ENCODE results near the gene PRKG1. TPM values are rescaled to one million over a fixed set of nuclear protein-coding genes. Genes with fewer than 3 reads are reported as not detected.

PRKG1 gene
- total and polyA plus RNA-seq, 2 of the 8 experiments (the other 6 are each of a cell fraction or from before 2014, with no cell fraction given) = 4.2 to 15.2 TPM

GRCh38 chr10:51239006-51239405 is 164.7 kb downstream of the PRKG1 start:
- H3K79me1 ChIP-seq (ENCODE audit: low read depth, low read length) = no peaks in the 10 kb centered on the region
- H3K4ac ChIP-seq (replicated peaks; ENCODE audit: insufficient read length, low read depth, low read length) = no peak overlapping the region
- DNase-seq (ENCODE audit: low read depth in 1 of 2, low spot score in 2 of 2) (no peak), FAIRE-seq (no peak)
- 92% methylated on average over 4 of the region's 4 CpGs; no CpG with 5 or more reads in 1 of the 2 experiments for WGBS, 2 experiments (ENCODE audit: extremely low coverage in 1 of 2, insufficient coverage in 1 of 2, insufficient read length in 1 of 2, insufficient replicate concordance in 2 of 2, low coverage in 1 of 2, low lambda C conversion rate in 2 of 2, missing lambda C conversion rate in 1 of 2)
- ChIA-PET CTCF (ENCODE audit: partially characterized antibody) (interaction anchor here (0.9 kb wide), 2 partner anchors 37 to 131 kb away, joined by 3 read pairs; no protein-coding TSS in a partner anchor), POLR2A (ENCODE audit: partially characterized antibody) (interaction anchor here (0.7 kb wide), 1 partner anchor 986 kb away, joined by 3 read pairs; no protein-coding TSS in a partner anchor)
- no peak overlapping the region for H2AK5ac ChIP-seq (ENCODE audit: low read depth, low read length)
- no peak overlapping the region for H2BK12ac ChIP-seq (ENCODE audit: low read depth, low read length)
- no peak overlapping the region for H4K91ac ChIP-seq (replicated peaks; ENCODE audit: insufficient read length, low read length)
- H3K9me3 ChIP-seq (ENCODE audit: insufficient read depth in 2 of 2, low read depth in 1 of 2, low read length in 1 of 2) = no peaks in the 10 kb centered on the region
- H2BK15ac ChIP-seq (ENCODE audit: low read length) = no peak overlapping the region
- H3K27me3 ChIP-seq (replicated peaks in 1 of 4; ENCODE audit: control insufficient read depth in 3 of 4, extremely low read depth in 1 of 4, insufficient read depth in 3 of 4, low read length in 3 of 4) = peaks cover 0 to 1% (median 0%) of the 10 kb centered on the region in 4 experiments; a peak in 1 of 7 replicates
- H3K27ac ChIP-seq (ENCODE audit: low read depth, low read length) = no peak overlapping the region
- H2BK120ac ChIP-seq (replicated peaks; ENCODE audit: low read depth, low read length) = no peak overlapping the region
- no peak overlapping the region for H3K23ac ChIP-seq (ENCODE audit: insufficient read length)
- H3K9ac ChIP-seq (replicated peaks in 1 of 4; ENCODE audit: extremely low read depth in 1 of 4, low read depth in 3 of 4, low read length in 3 of 4) = no peak overlapping the region
- H3K23me2 ChIP-seq (ENCODE audit: low read depth, low read length) = no peaks in the 10 kb centered on the region
- H4K8ac ChIP-seq (ENCODE audit: extremely low read depth, insufficient read depth, low read length) = no peak overlapping the region
- H2BK5ac ChIP-seq (ENCODE audit: low read depth, low read length) = no peak overlapping the region
- H3K18ac ChIP-seq (ENCODE audit: extremely low read depth, low read length) = no peak overlapping the region
- H3K4me1 ChIP-seq (replicated peaks in 1 of 4; ENCODE audit: control insufficient read depth in 3 of 4, insufficient read depth in 4 of 4, low read length in 3 of 4) = peaks cover 0 to 4% (median under 1%) of the 10 kb centered on the region in 4 experiments; a peak in 2 of 7 replicates
- H2AFZ ChIP-seq (ENCODE audit: low read length) = no peak overlapping the region
- no peak overlapping the region for H3K4me3 ChIP-seq (ENCODE audit: extremely low read depth in 1 of 4, insufficient read depth in 2 of 4, low read depth in 3 of 4, low read length in 4 of 4)
- no peak overlapping the region for H3K56ac ChIP-seq (replicated peaks; ENCODE audit: insufficient read length, low read depth, low read length)
- no peak overlapping the region for H3K4me2 ChIP-seq (ENCODE audit: insufficient read depth in 1 of 2, low read depth in 2 of 2, low read length in 2 of 2)
- no peaks in the 10 kb centered on the region for H3K36me3 ChIP-seq (ENCODE audit: control insufficient read depth in 2 of 4, insufficient read depth in 4 of 4, low read length in 3 of 4)
- H4K5ac ChIP-seq (ENCODE audit: insufficient read length, low read depth, low read length) = no peak overlapping the region
- 0 out of 4 replicates have a peak, but pooled peaks cover 0 to 4% of the 10 kb centered on the region in 2 experiments for H3K79me2 ChIP-seq (ENCODE audit: control insufficient read depth in 1 of 2, insufficient read depth in 2 of 2, low read length in 2 of 2)
- no peak overlapping the region for H3K14ac ChIP-seq (ENCODE audit: insufficient read length)
- no peaks in the 10 kb centered on the region for H4K20me1 ChIP-seq (replicated peaks in 1 of 2; ENCODE audit: control insufficient read depth in 1 of 2, insufficient read depth in 2 of 2, low read length in 2 of 2)
- H2BK20ac ChIP-seq (ENCODE audit: low read length) = no peak overlapping the region
- TF ChIP-seq BACH1 (IDR thresholded peaks at IDR 0.05; ENCODE audit: low read length) (no peak), CTBP2 (IDR thresholded peaks at IDR 0.05; ENCODE audit: borderline replicate concordance, insufficient read depth, insufficient read length, low read length) (no peak), KDM4A (IDR thresholded peaks at IDR 0.05; ENCODE audit: low read depth, low read length, severe bottlenecking) (no peak), TAF7 (optimal IDR thresholded peaks at IDR 0.05; ENCODE audit: borderline replicate concordance, low read depth, low read length) (no peak), CREB1 (IDR thresholded peaks at IDR 0.05) (no peak), EGR1 (IDR thresholded peaks at IDR 0.05; ENCODE audit: borderline replicate concordance, low read depth, low read length) (no peak), HDAC6 (IDR thresholded peaks at IDR 0.05; ENCODE audit: low read depth, low read length) (no peak), SIRT6 (IDR thresholded peaks at IDR 0.05; ENCODE audit: low read length) (no peak), PHF8 (conservative IDR thresholded peaks at IDR 0.05; ENCODE audit: low read depth, low read length) (no peak), FOSL1 (IDR thresholded peaks at IDR 0.05; ENCODE audit: insufficient read depth, low read depth, low read length) (no peak), CEBPB (IDR thresholded peaks at IDR 0.05; ENCODE audit: low read depth, low read length) (no peak), BRCA1 (IDR thresholded peaks at IDR 0.05; ENCODE audit: low read depth, low read length) (no peak), RNF2 (IDR thresholded peaks at IDR 0.05; ENCODE audit: borderline replicate concordance, low read depth, low read length, missing control alignments, poor library complexity, severe bottlenecking) (no peak), EZH2 (IDR thresholded peaks at IDR 0.05; ENCODE audit: low read depth, low read length, severe bottlenecking) (no peak), SP2 (IDR thresholded peaks at IDR 0.05; ENCODE audit: low read length) (no peak)

All from H1 (cell line).